GM12878 (cell line): ENCODE data around the gene ITPR2. TPM values are rescaled to one million over a fixed set of nuclear protein-coding genes. Genes with fewer than 3 reads are reported as not detected.

ENCODE experiments used
- ATAC-seq: fragments of 200-7000 bp; cut with Tn5 transposase; 3 replicates; pipeline ENCODE4 v1.9.1; 2020; ENCODE audit warnings: mild to moderate bottlenecking, moderate library complexity
- BruUV-seq: library from RNA; stranded (reverse); fragments of 400-500 nt; replicated peaks from 2 replicates; lab custom pipeline; 2021; lab: Mats Ljungman, UMichigan
- CTCF ChIA-PET: fragments of 300-600 bp; sonication (Branson Sonifier 250); formaldehyde crosslinking; extraction: SDS; loops from one replicate; lab custom pipeline; 2021; ENCODE audit warnings: inconsistent platforms; lab: Yijun Ruan, JAX
- POLR2A ChIA-PET: fragments of 350-600 bp; formaldehyde crosslinking; extraction: SDS; loops from one replicate; lab custom pipeline; 2021; ENCODE audit warnings: inconsistent platforms; lab: Charles Lee
- RAD21 ChIA-PET: fragments of 300-600 bp; sonication (Branson Sonifier 250); formaldehyde crosslinking; loops from one replicate; lab custom pipeline; 2023; ENCODE audit warnings: antibody characterized with exemption; ENCODE audit not compliant: unreplicated experiment; lab: Charles Lee
- SMC1A ChIA-PET: fragments of 300-600 bp; sonication (Branson Sonifier 250); formaldehyde crosslinking; loops from one replicate; lab custom pipeline; 2023; ENCODE audit not compliant: unreplicated experiment, uncharacterized antibody; lab: Charles Lee
- DNase-seq: peaks from one replicate; pipeline ENCODE4 v3.0.0-alpha.2; 2011; ENCODE audit warnings: low read depth, low spot score
- FAIRE-seq: peaks from 3 replicates; lab custom pipeline; 2011; peaks lifted over from hg19 to GRCh38; lab: Jason Lieb, UNC
- H2AFZ ChIP-seq: 2 replicates; pipeline ENCODE4 v1.6.0; 2011; ENCODE audit warnings: low read depth, low read length, control low read depth; ENCODE audit not compliant: control insufficient read depth
- H3K27ac ChIP-seq: 2 replicates; pipeline ENCODE4 v1.5.1; 2011; ENCODE audit warnings: control low read depth; ENCODE audit not compliant: control insufficient read depth, insufficient read depth
- H3K27me3 ChIP-seq, 2 experiments: replicated peaks in 1 of 2; 2 replicates each; pipeline versions ENCODE4 v1.6.0 to v1.6.1; 2011; ENCODE audit warnings: low read length in 1 of 2; ENCODE audit not compliant: control insufficient read depth in 2 of 2, insufficient read depth in 2 of 2
- H3K36me3 ChIP-seq, 2 experiments: 2 replicates each; pipeline ENCODE4 v1.5.1; 2011; ENCODE audit warnings: low read length in 1 of 2; ENCODE audit not compliant: control insufficient read depth in 2 of 2, insufficient read depth in 2 of 2
- H3K4me1 ChIP-seq: 2 replicates; pipeline ENCODE4 v1.6.1; 2011; ENCODE audit warnings: mild to moderate bottlenecking, low read length, moderate library complexity, mixed read lengths; ENCODE audit not compliant: control insufficient read depth, insufficient read depth
- H3K4me2 ChIP-seq: 2 replicates; pipeline ENCODE4 v1.6.0; 2011; ENCODE audit warnings: control low read depth; ENCODE audit not compliant: control insufficient read depth, insufficient read depth
- H3K4me3 ChIP-seq: fragments of 200-600 bp; sonication (generic); 2 replicates; pipeline ENCODE4 v1.5.1; 2016
- H3K79me2 ChIP-seq: 2 replicates; pipeline ENCODE4 v1.6.0; 2011; ENCODE audit warnings: low read length; ENCODE audit not compliant: control insufficient read depth, insufficient read depth
- H3K9ac ChIP-seq: 2 replicates; pipeline ENCODE4 v1.8.0; 2011; ENCODE audit warnings: low read length, control low read depth, mixed read lengths; ENCODE audit not compliant: control insufficient read depth, insufficient read depth
- H3K9me3 ChIP-seq: replicated peaks from 3 replicates; pipeline ENCODE4 v1.5.1; 2011; ENCODE audit warnings: mild to moderate bottlenecking, low read length; ENCODE audit not compliant: control insufficient read depth, insufficient read depth
- H4K20me1 ChIP-seq: 2 replicates; pipeline ENCODE4 v1.6.0; 2011; ENCODE audit not compliant: control insufficient read depth, insufficient read depth
- CREM ChIP-seq: IDR thresholded peaks from 2 replicates; pipeline ENCODE4 v1.6.1; 2014; ENCODE audit warnings: antibody characterized with exemption, low read depth
- CUX1 ChIP-seq: IDR thresholded peaks from 2 replicates; pipeline ENCODE4 v1.6.1; 2012; ENCODE audit warnings: improper control_type of control experiment, low read depth, low read length; ENCODE audit not compliant: insufficient replicate concordance
- EGR1 ChIP-seq, 2 experiments: IDR thresholded peaks; 1 replicate in 1 of 2; 2 replicates in 1 of 2; pipeline ENCODE4 v1.6.1; 2011 to 2012; ENCODE audit warnings: low read depth in 2 of 2, low read length in 2 of 2, borderline replicate concordance in 1 of 2, mild to moderate bottlenecking in 1 of 2, moderate library complexity in 1 of 2
- IRF5 ChIP-seq: fragments of 450-650 bp; IDR thresholded peaks from 2 replicates; pipeline ENCODE4 v1.6.1; 2017; ENCODE audit warnings: borderline replicate concordance
- MAX ChIP-seq: IDR thresholded peaks from 2 replicates; pipeline ENCODE4 v1.6.1; 2012; ENCODE audit warnings: low read depth, low read length, improper control_type of control experiment
- NRF1 ChIP-seq: conservative IDR thresholded peaks from 2 replicates; pipeline ENCODE4 v1.6.1; 2011; ENCODE audit warnings: mild to moderate bottlenecking, low read depth, low read length, improper control_type of control experiment
- PAX5 ChIP-seq: IDR thresholded peaks from 2 replicates; pipeline ENCODE4 v1.6.1; 2011; ENCODE audit warnings: low read depth, low read length, borderline replicate concordance
- POLR2AphosphoS5 ChIP-seq: IDR thresholded peaks from 2 replicates; pipeline ENCODE4 v1.6.1; 2011; ENCODE audit warnings: mild to moderate bottlenecking, low read length, inconsistent platforms
- RUNX3 ChIP-seq: IDR thresholded peaks from 2 replicates; pipeline ENCODE4 v1.6.1; 2012; ENCODE audit warnings: low read length, inconsistent platforms
- ZSCAN29 ChIP-seq: fragments of 450-650 bp; IDR thresholded peaks from 2 replicates; pipeline ENCODE4 v1.6.1; 2017; ENCODE audit warnings: mild to moderate bottlenecking, moderate library complexity
- WGBS: methylation state at CpG from one replicate; pipeline ENCODE4 v1.1.6; 2016; ENCODE audit warnings: low lambda C conversion rate; ENCODE audit not compliant: insufficient replicate concordance, insufficient coverage; ENCODE audit errors: missing lambda C conversion rate; 5-methylcytosine and 5-hydroxymethylcytosine counted together
- in situ Hi-C: fragments of 300-500 bp; cut with MboI; formaldehyde crosslinking; loops from 9 replicates; pipeline ENCODE4 v1.14.3; 2018; ENCODE audit warnings: mixed read lengths
- intact Hi-C: fragments of 100-400 bp; cut with micrococcal nuclease; formaldehyde crosslinking; loops from one replicate; pipeline ENCODE4 v1.14.2; 2022; ENCODE audit not compliant: unreplicated experiment
- polyA plus RNA-seq, 11 experiments: library from polyadenylated mRNA; depleted of rRNA in 4 of 11; unstranded in 6 of 11; stranded (reverse) in 5 of 11; fragments of >200 nt; fragmentation: Nextera tagmentation in 4 of 11; fragmentation: Illumina TruSeq in 1 of 11; extraction: Ambion mirVana in 4 of 11; extraction: Trizol in 1 of 11; gene quantifications; 1 replicate in 1 of 11; 2 replicates in 10 of 11; pipeline versions ENCODE4 v1.2.1 to v1.2.3, GENCODE V29; 2011 to 2016; ENCODE audit warnings: inconsistent platforms in 2 of 11, missing spikeins in 2 of 11, low read depth in 1 of 11
- total RNA-seq, 4 experiments: library from RNA; depleted of rRNA in 3 of 4; stranded (reverse); fragments of >200 nt in 3 of 4; fragmentation: Illumina TruSeq in 1 of 4; extraction: Trizol in 1 of 4; gene quantifications; 2 replicates each; pipeline versions ENCODE4 v1.2.1 to v1.2.3, GENCODE V29; 2013 to 2021

The ITPR2 gene
- total and polyA plus RNA-seq, 10 of the 15 experiments (the other 5 are each of a cell fraction or from before 2014, with no cell fraction given): 7.5 to 76.2 (median 47.1) TPM

GRCh38 chr12:26338586-26339572 is 494.1 kb downstream of the ITPR2 start:
- H3K36me3 ChIP-seq: peaks cover 0 to 16% of the 10 kb centered on the region in 2 experiments; a peak in 3 of 4 replicates
- ChIA-PET RAD21 (no interaction called here), SMC1A (interaction anchor here (1.5 to 4.5 kb wide), 3 partner anchors 10 to 21 kb away, joined by 3 to 22 read pairs (median 5); no protein-coding TSS in a partner anchor), POLR2A (no interaction called here), CTCF (interaction anchor here (1.4 kb wide), 1 partner anchor 64 kb away, joined by 3 read pairs; no protein-coding TSS in a partner anchor)
- ATAC-seq: no peak
- no peaks in the 10 kb centered on the region for H3K79me2 ChIP-seq
- intact Hi-C loops: no loop called here
- TF ChIP-seq EGR1 (IDR thresholded peaks at IDR 0.05; ENCODE audit: borderline replicate concordance in 1 of 2, low read depth in 2 of 2, low read length in 2 of 2): no peak
- no peak for TF ChIP-seq NRF1
- no peak for TF ChIP-seq MAX
- no peak for TF ChIP-seq ZSCAN29
- TF ChIP-seq PAX5: no peak
- no peak for TF ChIP-seq CUX1
- TF ChIP-seq POLR2AphosphoS5: no peak
- TF ChIP-seq IRF5: no peak
- TF ChIP-seq CREM: no peak
- TF ChIP-seq RUNX3: no peak
- H3K9ac ChIP-seq: no peak overlapping the region
- H3K27ac ChIP-seq: no peak overlapping the region
- no peak overlapping the region for H3K4me3 ChIP-seq
- H2AFZ ChIP-seq: no peak overlapping the region
- peaks cover 20% of the 10 kb centered on the region for H3K4me1 ChIP-seq
- no peaks in the 10 kb centered on the region; the same call in 2 of the 3 replicates for H3K9me3 ChIP-seq
- no peak overlapping the region for H3K4me2 ChIP-seq
- no peaks in the 10 kb centered on the region; a peak in 1 of 4 replicates for H3K27me3 ChIP-seq
- H4K20me1 ChIP-seq: no peaks in the 10 kb centered on the region
- TSS peak; percentile 37 for BruUV-seq
- no peak for DNase-seq
- in situ Hi-C loops: no loop called here
- FAIRE-seq: no peak
- WGBS: 98% methylated on average over 11 of the region's 11 CpGs
